HEK293 (cell line): ENCODE measurements around the gene RAP1B.

Source experiments
- MYNN ChIP-seq: fragments of 450-650 bp; formaldehyde crosslinking; IDR thresholded peaks from 2 replicates; pipeline ENCODE4 v1.5.1; 2016; ENCODE audit warnings: missing biosample characterization, missing genetic modification characterization, borderline replicate concordance
- TRIM28 ChIP-seq: IDR thresholded peaks from 2 replicates; pipeline ENCODE4 v1.6.1; 2011; ENCODE audit warnings: low read length, control low read depth, borderline replicate concordance
- ZNF146 ChIP-seq: fragments of 450-650 bp; formaldehyde crosslinking; IDR thresholded peaks from 2 replicates; pipeline ENCODE4 v1.5.1; 2016; ENCODE audit warnings: missing biosample characterization, missing genetic modification characterization
- ZNF24 ChIP-seq: fragments of 450-650 bp; formaldehyde crosslinking; IDR thresholded peaks from 2 replicates; pipeline ENCODE4 v1.5.1; 2016; ENCODE audit warnings: missing biosample characterization, missing genetic modification characterization
- ZNF48 ChIP-seq: fragments of 450-650 bp; formaldehyde crosslinking; IDR thresholded peaks from 2 replicates; pipeline ENCODE4 v1.5.1; 2016; ENCODE audit warnings: missing biosample characterization, missing genetic modification characterization
- ZNF629 ChIP-seq: fragments of 450-650 bp; formaldehyde crosslinking; IDR thresholded peaks from 2 replicates; pipeline ENCODE4 v1.5.1; 2017; ENCODE audit warnings: missing biosample characterization, missing genetic modification characterization
- TF ChIP-seq, protein P1 (sequence below): fragments of 450-650 bp; formaldehyde crosslinking; IDR thresholded peaks from 2 replicates; pipeline ENCODE4 v1.5.1; 2016; ENCODE audit warnings: missing biosample characterization, missing genetic modification characterization
- TF ChIP-seq, protein P2 (sequence below): fragments of 450-650 bp; formaldehyde crosslinking; IDR thresholded peaks from 2 replicates; pipeline ENCODE4 v1.5.1; 2016; ENCODE audit warnings: missing biosample characterization, missing genetic modification characterization
- TF ChIP-seq, protein P3 (sequence below): fragments of 450-650 bp; formaldehyde crosslinking; IDR thresholded peaks from 2 replicates; pipeline ENCODE4 v1.5.1; 2016; ENCODE audit warnings: missing biosample characterization, missing genetic modification characterization

DNA sequence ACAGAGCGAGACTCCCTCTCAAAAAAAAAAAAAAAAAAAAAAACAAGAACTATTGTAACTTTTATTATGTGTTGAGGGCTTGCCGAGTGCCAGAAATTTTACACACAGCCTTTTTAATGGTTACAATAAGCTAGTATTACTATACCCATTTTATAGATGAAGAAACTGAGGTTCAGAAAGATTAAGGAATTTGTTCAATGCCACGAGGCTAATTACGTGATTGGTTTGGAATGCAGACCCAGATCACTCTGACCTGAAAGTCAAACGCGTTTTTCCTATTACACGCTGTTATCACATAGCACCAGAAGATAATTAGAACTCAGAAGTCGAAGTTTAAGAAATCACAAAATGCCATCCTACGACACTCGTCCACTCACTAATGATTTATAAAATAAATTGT is 48.9 kb upstream of the RAP1B start:
- TF ChIP-seq, protein P1, sequence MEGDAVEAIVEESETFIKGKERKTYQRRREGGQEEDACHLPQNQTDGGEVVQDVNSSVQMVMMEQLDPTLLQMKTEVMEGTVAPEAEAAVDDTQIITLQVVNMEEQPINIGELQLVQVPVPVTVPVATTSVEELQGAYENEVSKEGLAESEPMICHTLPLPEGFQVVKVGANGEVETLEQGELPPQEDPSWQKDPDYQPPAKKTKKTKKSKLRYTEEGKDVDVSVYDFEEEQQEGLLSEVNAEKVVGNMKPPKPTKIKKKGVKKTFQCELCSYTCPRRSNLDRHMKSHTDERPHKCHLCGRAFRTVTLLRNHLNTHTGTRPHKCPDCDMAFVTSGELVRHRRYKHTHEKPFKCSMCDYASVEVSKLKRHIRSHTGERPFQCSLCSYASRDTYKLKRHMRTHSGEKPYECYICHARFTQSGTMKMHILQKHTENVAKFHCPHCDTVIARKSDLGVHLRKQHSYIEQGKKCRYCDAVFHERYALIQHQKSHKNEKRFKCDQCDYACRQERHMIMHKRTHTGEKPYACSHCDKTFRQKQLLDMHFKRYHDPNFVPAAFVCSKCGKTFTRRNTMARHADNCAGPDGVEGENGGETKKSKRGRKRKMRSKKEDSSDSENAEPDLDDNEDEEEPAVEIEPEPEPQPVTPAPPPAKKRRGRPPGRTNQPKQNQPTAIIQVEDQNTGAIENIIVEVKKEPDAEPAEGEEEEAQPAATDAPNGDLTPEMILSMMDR (tag by site-specific recombination) = no peak
- TF ChIP-seq MYNN (tag by site-specific recombination) (no peak), TRIM28 (no peak), ZNF48 (tag by site-specific recombination) (no peak), ZNF146 (tag by site-specific recombination) (no peak), ZNF629 (tag by site-specific recombination) (no peak), ZNF24 (no peak)
- TF ChIP-seq, protein P2, sequence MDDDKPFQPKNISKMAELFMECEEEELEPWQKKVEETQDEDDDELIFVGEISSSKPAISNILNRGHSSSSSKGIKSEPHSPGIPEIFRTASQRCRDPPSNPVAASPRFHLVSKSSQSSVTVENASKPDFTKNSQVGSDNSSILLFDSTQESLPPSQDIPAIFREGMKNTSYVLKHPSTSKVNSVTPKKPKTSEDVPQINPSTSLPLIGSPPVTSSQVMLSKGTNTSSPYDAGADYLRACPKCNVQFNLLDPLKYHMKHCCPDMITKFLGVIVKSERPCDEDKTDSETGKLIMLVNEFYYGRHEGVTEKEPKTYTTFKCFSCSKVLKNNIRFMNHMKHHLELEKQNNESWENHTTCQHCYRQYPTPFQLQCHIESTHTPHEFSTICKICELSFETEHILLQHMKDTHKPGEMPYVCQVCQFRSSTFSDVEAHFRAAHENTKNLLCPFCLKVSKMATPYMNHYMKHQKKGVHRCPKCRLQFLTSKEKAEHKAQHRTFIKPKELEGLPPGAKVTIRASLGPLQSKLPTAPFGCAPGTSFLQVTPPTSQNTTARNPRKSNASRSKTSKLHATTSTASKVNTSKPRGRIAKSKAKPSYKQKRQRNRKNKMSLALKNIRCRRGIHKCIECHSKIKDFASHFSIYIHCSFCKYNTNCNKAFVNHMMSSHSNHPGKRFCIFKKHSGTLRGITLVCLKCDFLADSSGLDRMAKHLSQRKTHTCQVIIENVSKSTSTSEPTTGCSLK (tag by site-specific recombination) = no peak
- TF ChIP-seq, protein P3, sequence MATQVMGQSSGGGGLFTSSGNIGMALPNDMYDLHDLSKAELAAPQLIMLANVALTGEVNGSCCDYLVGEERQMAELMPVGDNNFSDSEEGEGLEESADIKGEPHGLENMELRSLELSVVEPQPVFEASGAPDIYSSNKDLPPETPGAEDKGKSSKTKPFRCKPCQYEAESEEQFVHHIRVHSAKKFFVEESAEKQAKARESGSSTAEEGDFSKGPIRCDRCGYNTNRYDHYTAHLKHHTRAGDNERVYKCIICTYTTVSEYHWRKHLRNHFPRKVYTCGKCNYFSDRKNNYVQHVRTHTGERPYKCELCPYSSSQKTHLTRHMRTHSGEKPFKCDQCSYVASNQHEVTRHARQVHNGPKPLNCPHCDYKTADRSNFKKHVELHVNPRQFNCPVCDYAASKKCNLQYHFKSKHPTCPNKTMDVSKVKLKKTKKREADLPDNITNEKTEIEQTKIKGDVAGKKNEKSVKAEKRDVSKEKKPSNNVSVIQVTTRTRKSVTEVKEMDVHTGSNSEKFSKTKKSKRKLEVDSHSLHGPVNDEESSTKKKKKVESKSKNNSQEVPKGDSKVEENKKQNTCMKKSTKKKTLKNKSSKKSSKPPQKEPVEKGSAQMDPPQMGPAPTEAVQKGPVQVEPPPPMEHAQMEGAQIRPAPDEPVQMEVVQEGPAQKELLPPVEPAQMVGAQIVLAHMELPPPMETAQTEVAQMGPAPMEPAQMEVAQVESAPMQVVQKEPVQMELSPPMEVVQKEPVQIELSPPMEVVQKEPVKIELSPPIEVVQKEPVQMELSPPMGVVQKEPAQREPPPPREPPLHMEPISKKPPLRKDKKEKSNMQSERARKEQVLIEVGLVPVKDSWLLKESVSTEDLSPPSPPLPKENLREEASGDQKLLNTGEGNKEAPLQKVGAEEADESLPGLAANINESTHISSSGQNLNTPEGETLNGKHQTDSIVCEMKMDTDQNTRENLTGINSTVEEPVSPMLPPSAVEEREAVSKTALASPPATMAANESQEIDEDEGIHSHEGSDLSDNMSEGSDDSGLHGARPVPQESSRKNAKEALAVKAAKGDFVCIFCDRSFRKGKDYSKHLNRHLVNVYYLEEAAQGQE (tag by site-specific recombination) = no peak
